Ascending aorta (tissue), 2 donors: Measurements from ENCODE around the gene IDI2. TPM values are rescaled to one million over a fixed set of nuclear protein-coding genes. Genes with fewer than 3 reads are reported as not detected.
"Not testable (repeated sequence)": the region's sequence is repeated elsewhere in the genome, so short reads cannot be mapped to it uniquely, and the experiment has no call there.

Experiments used
- DNase-seq, 2 donors: peaks; one replicate each; pipeline ENCODE4 v3.0.0-alpha.2; 2019; ENCODE audit warnings: low spot score in 2 of 2
- H3K27ac ChIP-seq, 2 donors: fragments of 200-600 bp; sonication (generic); one replicate each; pipeline ENCODE4 v1.5.1; 2016 to 2017; ENCODE audit warnings: mild to moderate bottlenecking in 1 of 2
- H3K27me3 ChIP-seq: fragments of 200-600 bp; sonication (generic); one replicate; pipeline ENCODE4 v1.5.1; 2017
- H3K36me3 ChIP-seq, 2 donors: fragments of 200-600 bp; sonication (generic); one replicate each; pipeline ENCODE4 v1.5.1; 2016
- H3K4me1 ChIP-seq, 2 donors: fragments of 200-600 bp; sonication (generic); one replicate each; pipeline ENCODE4 v1.5.1; 2016 to 2017; ENCODE audit warnings: mild to moderate bottlenecking in 1 of 2
- H3K4me3 ChIP-seq, 2 donors: fragments of 200-600 bp; sonication (generic); one replicate each; pipeline ENCODE4 v1.5.1; 2016 to 2017; ENCODE audit warnings: mild to moderate bottlenecking in 1 of 2
- H3K9me3 ChIP-seq, 2 donors: fragments of 200-600 bp; sonication (generic); one replicate each; pipeline ENCODE4 v1.5.1; 2016
- intact Hi-C: fragments of 100-400 bp; cut with DNase I; formaldehyde crosslinking; loops from one replicate; pipeline ENCODE4 v1.15.1; 2023
- total RNA-seq: library from RNA; depleted of rRNA; stranded (reverse); fragments of >200 nt; gene quantifications from one replicate; pipeline ENCODE4 v1.1.0, GENCODE V29; 2016
- TF ChIP-seq, protein P1 (sequence below), 3 experiments: fragments of 200-600 bp in 2 of 3; fragments of 450-650 bp in 1 of 3; sonication (generic) in 2 of 3; IDR thresholded peaks; one replicate each; pipeline ENCODE4 v1.5.1; 2016 to 2019; ENCODE audit warnings: antibody characterized with exemption in 3 of 3, mild to moderate bottlenecking in 1 of 3, moderate library complexity in 1 of 3

Gene IDI2
- total RNA-seq: not detected

- no peaks in the 10 kb centered on the region for H3K4me1 ChIP-seq
- no peaks in the 10 kb centered on the region for H3K27me3 ChIP-seq
- TF ChIP-seq, protein P1, sequence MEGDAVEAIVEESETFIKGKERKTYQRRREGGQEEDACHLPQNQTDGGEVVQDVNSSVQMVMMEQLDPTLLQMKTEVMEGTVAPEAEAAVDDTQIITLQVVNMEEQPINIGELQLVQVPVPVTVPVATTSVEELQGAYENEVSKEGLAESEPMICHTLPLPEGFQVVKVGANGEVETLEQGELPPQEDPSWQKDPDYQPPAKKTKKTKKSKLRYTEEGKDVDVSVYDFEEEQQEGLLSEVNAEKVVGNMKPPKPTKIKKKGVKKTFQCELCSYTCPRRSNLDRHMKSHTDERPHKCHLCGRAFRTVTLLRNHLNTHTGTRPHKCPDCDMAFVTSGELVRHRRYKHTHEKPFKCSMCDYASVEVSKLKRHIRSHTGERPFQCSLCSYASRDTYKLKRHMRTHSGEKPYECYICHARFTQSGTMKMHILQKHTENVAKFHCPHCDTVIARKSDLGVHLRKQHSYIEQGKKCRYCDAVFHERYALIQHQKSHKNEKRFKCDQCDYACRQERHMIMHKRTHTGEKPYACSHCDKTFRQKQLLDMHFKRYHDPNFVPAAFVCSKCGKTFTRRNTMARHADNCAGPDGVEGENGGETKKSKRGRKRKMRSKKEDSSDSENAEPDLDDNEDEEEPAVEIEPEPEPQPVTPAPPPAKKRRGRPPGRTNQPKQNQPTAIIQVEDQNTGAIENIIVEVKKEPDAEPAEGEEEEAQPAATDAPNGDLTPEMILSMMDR (IDR thresholded peaks at IDR 0.05): no peak
- DNase-seq: no peak
- H3K36me3 ChIP-seq: no peaks in the 10 kb centered on the region
- H3K27ac ChIP-seq: no peak within 1 kb of the TSS
- H3K4me3 ChIP-seq: no peak within 1 kb of the TSS
- H3K9me3 ChIP-seq: no peaks in the 10 kb centered on the region
- intact Hi-C loops: no loop called here
Measured at GRCh38 chr10:1025683-1026082, at the start of gene IDI2. IDI2 (minus strand) TSS chr10:1025859; CDS start chr10:1024723, 1,136 bp downstream.

- DNase-seq: no peak
- Histone ChIP-seq H3K4me1 (no peaks in the 10 kb centered on the region), H3K27ac (no peak overlapping the region), H3K4me3 (no peak overlapping the region), H3K36me3 (peaks cover 26 to 55% of the 10 kb centered on the region in 2 donors), H3K9me3 (no peaks in the 10 kb centered on the region), H3K27me3 (no peaks in the 10 kb centered on the region)
- intact Hi-C loops: no loop called here
- TF ChIP-seq, protein P1 (IDR thresholded peaks at IDR 0.05): no peak
Measured at GRCh38 chr10:1074748-1075308, 49.2 kb upstream of the IDI2 start.

DNA sequence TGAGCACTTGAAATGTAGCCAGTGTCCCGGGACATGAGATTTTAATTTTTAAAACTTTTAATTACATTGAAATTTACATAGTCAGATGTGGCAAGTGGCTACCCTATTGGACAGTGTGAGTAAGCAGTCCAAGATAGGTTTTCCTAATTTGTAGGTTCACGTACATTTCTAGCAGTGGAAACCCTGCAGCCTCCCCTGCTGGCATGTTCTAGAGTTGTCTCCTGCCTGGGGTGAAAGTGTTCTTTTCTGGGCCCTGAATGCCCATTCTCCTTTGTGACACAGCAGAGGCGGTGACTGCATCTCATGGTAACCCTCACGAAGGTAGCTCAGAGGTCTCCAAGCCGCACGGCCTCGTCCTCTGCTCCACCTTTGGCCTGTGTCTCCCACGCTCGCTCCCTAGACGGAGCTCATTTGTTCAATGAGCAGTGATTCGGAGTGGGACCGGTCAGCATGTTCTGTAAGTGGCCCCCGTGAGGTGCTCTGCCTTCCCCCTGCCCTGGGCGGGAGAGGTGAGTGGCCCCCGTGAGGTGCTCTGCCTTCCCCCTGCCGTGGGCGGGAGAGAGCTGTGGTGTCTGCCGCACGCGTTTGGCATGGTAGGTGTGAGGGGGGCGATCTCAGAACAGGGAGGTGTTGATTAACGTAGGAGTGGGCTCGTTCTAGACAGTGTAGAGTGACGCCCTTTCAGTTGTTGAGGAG is 48.5 kb upstream of the IDI2 start:
- no peak overlapping the region for H3K4me3 ChIP-seq
- no peaks in the 10 kb centered on the region for H3K27me3 ChIP-seq
- H3K36me3 ChIP-seq: peaks cover 25 to 49% of the 10 kb centered on the region in 2 donors
- H3K4me1 ChIP-seq: no peaks in the 10 kb centered on the region
- no peak for DNase-seq
- H3K27ac ChIP-seq: no peak overlapping the region
- intact Hi-C loops: no loop called here
- no peaks in the 10 kb centered on the region for H3K9me3 ChIP-seq
- TF ChIP-seq, protein P1 (IDR thresholded peaks at IDR 0.05): no peak

GRCh38 chr10:1070919-1071318 is 45.3 kb upstream of the IDI2 start:
- intact Hi-C loops: no loop called here
- TF ChIP-seq, protein P1 (IDR thresholded peaks at IDR 0.05): no peak
- H3K9me3 ChIP-seq: no peaks in the 10 kb centered on the region

GRCh38 chr10:1068380-1069361 is 43.0 kb upstream of the IDI2 start:
- DNase-seq: no peak
- TF ChIP-seq, protein P1 (IDR thresholded peaks at IDR 0.05): no peak
- Histone ChIP-seq H3K4me1 (no peaks in the 10 kb centered on the region), H3K36me3 (peaks cover 6 to 19% of the 10 kb centered on the region in 2 donors), H3K4me3 (no peak overlapping the region), H3K27me3 (no peaks in the 10 kb centered on the region), H3K9me3 (no peaks in the 10 kb centered on the region), H3K27ac (no peak overlapping the region)
- intact Hi-C loops: no loop called here

More at GRCh38 chr10:1070919-1071318, 45.3 kb upstream of the IDI2 start:
- H3K27ac ChIP-seq: no peak overlapping the region
- H3K36me3 ChIP-seq: peaks cover 16 to 29% of the 10 kb centered on the region in 2 donors
- no peak for DNase-seq
- no peaks in the 10 kb centered on the region for H3K4me1 ChIP-seq
- no peak overlapping the region for H3K4me3 ChIP-seq
- no peaks in the 10 kb centered on the region for H3K27me3 ChIP-seq

DNA sequence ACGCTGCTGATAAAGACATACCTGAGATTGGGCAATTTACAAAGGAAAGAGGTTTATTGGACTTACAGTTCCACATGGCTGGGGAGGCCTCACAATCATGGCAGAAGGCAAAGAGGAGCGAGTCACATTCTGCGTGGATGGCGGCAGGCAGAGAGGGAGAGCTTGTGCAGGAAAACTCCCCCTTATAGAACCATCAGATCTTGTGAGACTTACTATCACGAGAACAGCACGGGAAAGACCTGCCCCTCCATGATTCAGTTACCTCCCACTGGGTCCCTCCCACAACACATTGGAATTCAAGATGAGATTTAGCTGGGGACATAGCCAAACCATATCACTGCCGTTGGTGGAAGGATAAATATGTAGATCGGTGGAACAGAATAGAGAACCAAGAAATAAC is 41.1 kb upstream of the IDI2 start:
- intact Hi-C loops, H3K36me3 ChIP-seq, H3K9me3 ChIP-seq: not testable (repeated sequence)

More for the DNA sequence above, 41.1 kb upstream of the IDI2 start:
- H3K4me1 ChIP-seq, H3K4me3 ChIP-seq, H3K27ac ChIP-seq, DNase-seq, H3K27me3 ChIP-seq: not testable (repeated sequence)
